Psoas muscle (tissue), 8 donors: ENCODE results near the gene FOSL1. TPM values are rescaled to one million over a fixed set of nuclear protein-coding genes. Genes with fewer than 3 reads are reported as not detected.

Source experiments
- ATAC-seq, 4 donors: fragments of 200-7000 bp; cut with Tn5 transposase; one replicate each; pipeline ENCODE4 v1.9.1; 2020; ENCODE audit warnings: moderate library complexity in 3 of 4, mild to moderate bottlenecking in 2 of 4
- DNase-seq, 2 donors: peaks; one replicate each; pipeline ENCODE4 v3.0.0-alpha.2; 2020
- H3K27ac ChIP-seq: fragments of 200-600 bp; one replicate; pipeline ENCODE4 v1.8.0; 2022
- H3K27me3 ChIP-seq, 3 donors: fragments of 200-600 bp in 1 of 3; one replicate each; pipeline versions ENCODE4 v1.6.1 to v1.8.0; 2013 to 2022; ENCODE audit warnings: low read length in 2 of 3, mild to moderate bottlenecking in 2 of 3, moderate library complexity in 1 of 3; ENCODE audit not compliant: insufficient read depth in 3 of 3
- H3K36me3 ChIP-seq, 2 donors: fragments of 200-600 bp in 1 of 2; one replicate each; pipeline versions ENCODE4 v1.6.1 to v1.8.0; 2013 to 2022; ENCODE audit warnings: low read depth in 1 of 2, mild to moderate bottlenecking in 1 of 2, moderate library complexity in 1 of 2; ENCODE audit not compliant: insufficient read depth in 1 of 2
- H3K4me1 ChIP-seq: fragments of 200-600 bp; one replicate; pipeline ENCODE4 v1.8.0; 2022
- H3K4me3 ChIP-seq: fragments of 200-600 bp; one replicate; pipeline ENCODE4 v1.8.0; 2022; ENCODE audit warnings: mild to moderate bottlenecking
- H3K9me3 ChIP-seq: fragments of 200-600 bp; one replicate; pipeline ENCODE4 v1.8.0; 2022
- WGBS, 3 donors: extraction: QIAGEN DNeasy Blood & Tissue Kit; methylation state at CpG; one replicate each; pipeline versions ENCODE4 v1.1.6 to v1.1.7; 2013; 5-methylcytosine and 5-hydroxymethylcytosine counted together
- intact Hi-C, 2 donors: fragments of 100-400 bp; cut with DNase I; formaldehyde crosslinking; loops; one replicate each; pipeline versions ENCODE4 v1.11.0 to v1.14.2; 2022
- polyA plus RNA-seq, 3 donors: library from polyadenylated mRNA; stranded (reverse); fragments of 200-250 nt; gene quantifications; one replicate each; pipeline ENCODE4 v1.2.3, GENCODE V29; 2013
- total RNA-seq, 4 donors: library from RNA; stranded (reverse); fragmentation: NEBNext Ultra II Directional in 2 of 4; extraction: Animal tissue kit (Norgen Biotek cat#: 25700) in 2 of 4; gene quantifications; one replicate each; pipeline versions ENCODE4 v1.2.1 to v1.2.4, GENCODE V29; 2021 to 2023
- TF ChIP-seq, protein P1 (sequence below): fragments of 200-600 bp; IDR thresholded peaks from one replicate; pipeline ENCODE4 v1.8.0; 2022; ENCODE audit warnings: antibody characterized with exemption
- donor health status: healthy with polysubstance abuse.
- donor health status: DM: no; HTN: no; CAD: no; lungs with moderate emphysema.
- donor health status: Bipolar disorder and iron deficiency.
- donor health status: healthy.
- donor health status: DM: yes; HTN: yes; CAD: no.
- donor health status: DM: no; HTN: no; CAD: no.
- donor health status: DM: no; HTN: no; CAD: no.
- donor health status: DM: yes; HTN: yes; CAD: no.

FOSL1 gene
- total and polyA plus RNA-seq, 7 donors = 0.75 to 257 (median 10.4) TPM

DNA sequence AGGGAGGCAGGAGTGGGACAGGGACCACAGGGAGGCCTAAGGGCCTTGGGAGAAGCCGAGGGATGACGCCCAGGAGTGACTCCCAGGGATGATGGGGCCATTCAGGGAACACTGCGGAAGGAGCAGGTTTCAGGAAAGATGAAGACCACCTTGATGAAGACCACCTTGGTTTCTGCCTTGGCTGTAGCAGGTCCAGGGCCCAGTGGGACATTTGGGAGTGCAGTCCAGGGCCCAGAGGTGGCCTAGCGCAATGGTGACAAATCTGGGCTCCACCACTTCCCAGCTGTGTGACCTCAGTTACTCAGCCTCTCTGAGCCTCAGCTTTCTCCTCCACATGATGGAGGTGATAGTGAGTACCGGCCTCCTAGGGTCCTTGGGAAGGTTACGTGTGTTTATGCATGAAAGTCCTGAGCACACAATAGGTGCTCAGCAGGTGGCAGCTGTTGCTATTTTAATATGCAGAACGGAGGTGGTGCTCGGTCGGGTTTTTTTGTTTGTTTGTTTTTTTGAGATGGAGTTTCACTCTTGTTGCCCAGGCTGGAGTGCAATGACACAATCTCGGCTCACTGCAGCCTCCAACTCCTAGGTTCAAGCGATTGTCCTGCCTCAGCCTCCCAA, 45.9 kb upstream of the FOSL1 start:
- DNase-seq = no peak
- Histone ChIP-seq H3K27me3 (peaks cover 0 to 4% (median 0%) of the 10 kb centered on the region in 3 donors), H3K4me1 (no peaks in the 10 kb centered on the region), H3K9me3 (no peaks in the 10 kb centered on the region), H3K27ac (no peak overlapping the region), H3K36me3 (no peaks in the 10 kb centered on the region), H3K4me3 (no peak overlapping the region)
- ATAC-seq = no peak
- WGBS, 3 donors = 77 to 86% (median 82%) methylated on average over 11 of the region's 11 CpGs
- TF ChIP-seq, protein P1, sequence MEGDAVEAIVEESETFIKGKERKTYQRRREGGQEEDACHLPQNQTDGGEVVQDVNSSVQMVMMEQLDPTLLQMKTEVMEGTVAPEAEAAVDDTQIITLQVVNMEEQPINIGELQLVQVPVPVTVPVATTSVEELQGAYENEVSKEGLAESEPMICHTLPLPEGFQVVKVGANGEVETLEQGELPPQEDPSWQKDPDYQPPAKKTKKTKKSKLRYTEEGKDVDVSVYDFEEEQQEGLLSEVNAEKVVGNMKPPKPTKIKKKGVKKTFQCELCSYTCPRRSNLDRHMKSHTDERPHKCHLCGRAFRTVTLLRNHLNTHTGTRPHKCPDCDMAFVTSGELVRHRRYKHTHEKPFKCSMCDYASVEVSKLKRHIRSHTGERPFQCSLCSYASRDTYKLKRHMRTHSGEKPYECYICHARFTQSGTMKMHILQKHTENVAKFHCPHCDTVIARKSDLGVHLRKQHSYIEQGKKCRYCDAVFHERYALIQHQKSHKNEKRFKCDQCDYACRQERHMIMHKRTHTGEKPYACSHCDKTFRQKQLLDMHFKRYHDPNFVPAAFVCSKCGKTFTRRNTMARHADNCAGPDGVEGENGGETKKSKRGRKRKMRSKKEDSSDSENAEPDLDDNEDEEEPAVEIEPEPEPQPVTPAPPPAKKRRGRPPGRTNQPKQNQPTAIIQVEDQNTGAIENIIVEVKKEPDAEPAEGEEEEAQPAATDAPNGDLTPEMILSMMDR = no peak
- intact Hi-C loops = no loop called here

DNA sequence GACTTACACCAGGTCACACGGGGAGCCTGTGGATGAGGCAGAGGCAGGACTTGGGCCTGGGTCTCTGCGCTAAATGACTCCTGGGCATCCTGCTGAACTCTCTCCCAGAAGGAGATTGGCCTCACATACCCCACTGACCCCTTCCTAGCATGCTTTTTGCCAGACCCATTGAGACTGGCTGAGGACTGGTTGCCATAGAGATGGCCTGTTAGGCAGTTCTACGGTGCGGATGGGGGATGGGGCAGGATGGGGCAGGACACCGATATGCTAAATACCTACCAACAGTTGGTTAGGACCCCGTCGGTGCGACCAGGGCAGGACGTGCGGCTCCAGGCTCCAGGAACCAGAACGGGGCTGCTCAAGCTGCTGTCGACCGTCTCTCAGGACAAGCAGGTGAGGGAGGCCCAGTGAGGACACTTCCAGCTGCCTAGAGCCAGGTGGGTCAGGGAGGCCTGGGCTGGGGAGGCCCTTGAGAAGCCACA, 45.3 kb upstream of the FOSL1 start, which contains the start of gene TSGA10IP:
Gene TSGA10IP (plus strand): TSS at position 51 of the 482 bp plus-strand sequence. CDS start 196 bp downstream, at position 247.
- WGBS, 3 donors = 53 to 66% (median 58%) methylated on average over 13 of the region's 13 CpGs
- Histone ChIP-seq H3K4me1 (no peaks in the 10 kb centered on the region), H3K9me3 (no peaks in the 10 kb centered on the region), H3K27me3 (peaks cover 0 to 4% (median 0%) of the 10 kb centered on the region in 3 donors), H3K27ac (no peak within 1 kb of the TSS), H3K36me3 (no peaks in the 10 kb centered on the region), H3K4me3 (no peak within 1 kb of the TSS)
- DNase-seq = no peak
- TF ChIP-seq, protein P1 = no peak
- ATAC-seq = no peak
- intact Hi-C loops = no loop called here

DNA sequence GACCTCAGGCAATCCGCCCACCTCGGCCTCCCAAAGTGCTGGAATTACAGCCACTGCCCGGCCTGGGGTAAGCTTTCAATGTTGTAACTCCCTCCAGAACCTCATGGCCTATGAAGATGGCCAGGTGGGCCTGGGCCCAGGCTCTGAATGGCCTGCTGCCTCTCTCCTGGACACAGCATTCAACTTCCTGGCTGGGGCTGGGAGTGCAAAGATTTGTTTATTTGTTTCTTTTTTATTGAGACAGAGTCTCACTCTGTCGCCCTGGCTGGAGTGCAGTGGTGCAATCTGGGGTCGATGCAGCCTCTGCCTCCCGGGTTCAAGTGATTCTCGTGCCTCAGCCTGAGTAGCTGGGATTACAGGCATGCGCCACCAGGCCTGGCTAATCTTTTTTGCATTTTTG, 44.6 kb upstream of the FOSL1 start:
- ATAC-seq (no peak), DNase-seq (no peak)
- 71 to 78% (median 76%) methylated on average over 8 of the region's 8 CpGs for WGBS, 3 donors
- no peaks in the 10 kb centered on the region for H3K4me1 ChIP-seq
- H3K27me3 ChIP-seq = peaks cover 0 to 4% (median 0%) of the 10 kb centered on the region in 3 donors
- intact Hi-C loops = no loop called here
- TF ChIP-seq, protein P1 = no peak
- no peak overlapping the region for H3K27ac ChIP-seq
- no peaks in the 10 kb centered on the region for H3K36me3 ChIP-seq
- no peaks in the 10 kb centered on the region for H3K9me3 ChIP-seq
- H3K4me3 ChIP-seq = no peak overlapping the region

DNA sequence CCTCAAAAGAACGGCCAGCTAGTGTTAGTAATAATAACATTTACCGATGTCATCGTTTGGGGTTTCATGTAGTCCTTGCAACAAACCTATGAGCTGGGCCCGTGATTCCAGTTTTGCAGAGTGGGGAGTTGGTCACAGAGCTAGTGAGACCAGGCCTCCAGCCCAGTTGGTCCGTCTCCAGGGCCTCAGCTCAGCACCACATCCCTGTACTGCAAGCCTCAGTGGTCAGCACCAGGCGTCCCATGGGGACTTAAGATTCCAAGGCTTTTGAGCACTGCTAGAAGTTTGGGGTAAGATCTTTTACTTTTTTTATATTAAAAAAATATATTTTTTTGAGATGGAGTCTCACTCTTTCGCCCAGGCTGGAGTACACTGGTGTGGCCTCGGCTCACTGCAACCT, 44.0 kb upstream of the FOSL1 start:
- Histone ChIP-seq H3K36me3 (no peaks in the 10 kb centered on the region), H3K27ac (no peak overlapping the region), H3K27me3 (peaks cover 0 to 4% (median 0%) of the 10 kb centered on the region in 3 donors), H3K9me3 (no peaks in the 10 kb centered on the region), H3K4me3 (no peak overlapping the region), H3K4me1 (no peaks in the 10 kb centered on the region)
- DNase-seq = no peak
- ATAC-seq = no peak
- intact Hi-C loops = no loop called here
- WGBS, 3 donors = 87 to 88% (median 88%) methylated on average over 8 of the region's 8 CpGs
- TF ChIP-seq, protein P1 = no peak

DNA sequence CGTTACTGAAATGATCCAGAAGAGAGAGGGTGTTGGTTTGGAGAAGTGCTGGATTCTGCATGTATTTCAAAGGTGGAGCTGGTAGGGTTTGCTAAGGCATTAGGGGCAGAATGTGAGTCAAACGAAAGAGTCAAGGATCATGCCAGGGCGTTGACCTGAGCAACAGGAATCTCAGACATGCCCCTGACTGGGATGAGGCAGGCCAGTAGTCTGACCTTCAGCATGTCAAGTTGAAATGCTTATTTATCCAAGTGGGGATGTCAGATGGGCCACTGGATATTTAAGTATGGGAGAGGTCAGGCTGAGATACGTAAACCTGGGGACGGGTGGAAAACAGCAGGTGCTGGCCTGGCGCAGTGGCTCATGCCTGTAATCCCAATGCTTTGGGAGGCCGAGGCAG, 42.3 kb upstream of the FOSL1 start:
- 80 to 84% (median 84%) methylated on average over 7 of the region's 7 CpGs for WGBS, 3 donors
- Histone ChIP-seq H3K4me1 (no peaks in the 10 kb centered on the region), H3K9me3 (no peaks in the 10 kb centered on the region), H3K27me3 (peaks cover 0 to under 1% (median 0%) of the 10 kb centered on the region in 3 donors), H3K36me3 (no peaks in the 10 kb centered on the region), H3K27ac (no peak overlapping the region), H3K4me3 (no peak overlapping the region)
- DNase-seq = no peak
- TF ChIP-seq, protein P1 = no peak
- intact Hi-C loops = no loop called here
- ATAC-seq = no peak
